HG03066 (cell line): ENCODE results near the gene RHEX.

Source experiments
- ATAC-seq: cut with Tn5 transposase; IDR thresholded peaks from one replicate; pipeline ENCODE4 v1.9.1; 2021; ENCODE audit warnings: low read depth; ENCODE audit not compliant: unreplicated experiment

The RHEX gene

DNA sequence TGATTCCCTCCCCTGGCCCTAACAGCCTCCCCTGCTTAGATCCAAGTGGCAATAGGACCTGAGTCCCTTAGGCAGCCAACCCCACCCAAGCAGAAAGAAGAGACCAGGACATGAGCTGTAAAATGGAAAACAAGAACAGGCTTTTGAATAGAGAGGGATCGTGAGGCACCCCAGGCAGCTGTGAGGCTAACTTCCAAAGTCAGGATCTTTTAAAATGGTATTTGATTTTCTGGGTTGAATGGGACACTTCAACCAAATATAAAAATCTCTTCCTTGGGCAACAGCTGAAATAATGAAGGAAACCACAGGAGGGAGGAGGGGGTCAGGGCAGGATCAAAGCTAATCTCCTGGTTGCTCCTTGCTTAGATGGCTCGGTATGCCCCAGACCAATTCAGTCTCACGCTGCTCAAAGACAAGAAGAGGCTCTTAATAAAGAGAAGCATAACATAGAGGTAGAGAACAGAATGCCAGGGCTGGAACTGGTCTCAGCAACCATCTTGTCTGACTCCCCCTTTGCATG lies 92.9 kb downstream of the RHEX start:
- ATAC-seq, result no peak
